Panc1 (cell line): Measurements from ENCODE around the gene LAP3.

Experiments
- TF ChIP-seq, protein P1 (sequence below): fragments of 450-650 bp; IDR thresholded peaks from 2 replicates; pipeline ENCODE4 v1.5.1; 2017; ENCODE audit warnings: mild to moderate bottlenecking
- TF ChIP-seq, protein P2 (sequence below), 2 experiments: IDR thresholded peaks; 2 replicates each; pipeline ENCODE4 v1.6.1; 2011 to 2012; ENCODE audit warnings: low read depth in 2 of 2, control low read depth in 1 of 2, low read length in 1 of 2, mild to moderate bottlenecking in 1 of 2, moderate library complexity in 1 of 2; ENCODE audit not compliant: insufficient read depth in 1 of 2

DNA sequence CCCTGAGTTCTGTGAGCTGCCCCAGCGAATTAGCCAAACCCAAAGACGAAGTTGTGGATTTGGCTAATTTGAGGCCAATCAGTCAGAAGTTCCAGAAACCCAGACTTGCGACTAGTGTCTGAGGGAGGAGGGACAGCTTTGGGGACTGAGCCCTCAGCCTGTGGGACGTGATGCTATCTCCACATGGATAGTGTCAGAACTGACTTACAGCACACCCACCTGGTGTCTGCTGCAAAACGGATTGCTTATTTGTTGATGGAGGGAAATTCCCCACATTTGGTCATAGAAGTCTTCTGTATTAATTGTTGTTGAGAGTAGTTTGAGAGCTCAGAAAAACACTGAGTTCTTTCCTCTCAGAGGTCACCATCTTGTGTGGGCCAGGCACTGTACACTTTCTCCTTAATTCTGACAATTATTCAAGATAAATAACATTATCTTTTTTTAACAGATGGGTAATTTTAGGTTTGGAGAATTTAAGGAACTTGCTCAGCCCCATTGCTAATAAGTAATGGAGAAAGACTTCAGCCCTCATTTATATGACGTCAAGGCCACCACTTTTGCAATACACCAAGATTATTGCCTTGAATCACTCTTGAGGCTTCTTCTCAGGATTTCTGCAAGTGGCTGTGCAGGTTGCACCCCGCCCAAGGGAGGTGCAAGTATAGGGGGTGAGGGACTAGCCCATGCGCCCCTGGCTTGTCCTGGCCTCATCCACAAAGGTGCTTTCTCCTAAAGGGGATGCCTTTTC is 45.3 kb upstream of the LAP3 start:
- TF ChIP-seq, protein P1, sequence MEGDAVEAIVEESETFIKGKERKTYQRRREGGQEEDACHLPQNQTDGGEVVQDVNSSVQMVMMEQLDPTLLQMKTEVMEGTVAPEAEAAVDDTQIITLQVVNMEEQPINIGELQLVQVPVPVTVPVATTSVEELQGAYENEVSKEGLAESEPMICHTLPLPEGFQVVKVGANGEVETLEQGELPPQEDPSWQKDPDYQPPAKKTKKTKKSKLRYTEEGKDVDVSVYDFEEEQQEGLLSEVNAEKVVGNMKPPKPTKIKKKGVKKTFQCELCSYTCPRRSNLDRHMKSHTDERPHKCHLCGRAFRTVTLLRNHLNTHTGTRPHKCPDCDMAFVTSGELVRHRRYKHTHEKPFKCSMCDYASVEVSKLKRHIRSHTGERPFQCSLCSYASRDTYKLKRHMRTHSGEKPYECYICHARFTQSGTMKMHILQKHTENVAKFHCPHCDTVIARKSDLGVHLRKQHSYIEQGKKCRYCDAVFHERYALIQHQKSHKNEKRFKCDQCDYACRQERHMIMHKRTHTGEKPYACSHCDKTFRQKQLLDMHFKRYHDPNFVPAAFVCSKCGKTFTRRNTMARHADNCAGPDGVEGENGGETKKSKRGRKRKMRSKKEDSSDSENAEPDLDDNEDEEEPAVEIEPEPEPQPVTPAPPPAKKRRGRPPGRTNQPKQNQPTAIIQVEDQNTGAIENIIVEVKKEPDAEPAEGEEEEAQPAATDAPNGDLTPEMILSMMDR, result no peak
- TF ChIP-seq, protein P2, sequence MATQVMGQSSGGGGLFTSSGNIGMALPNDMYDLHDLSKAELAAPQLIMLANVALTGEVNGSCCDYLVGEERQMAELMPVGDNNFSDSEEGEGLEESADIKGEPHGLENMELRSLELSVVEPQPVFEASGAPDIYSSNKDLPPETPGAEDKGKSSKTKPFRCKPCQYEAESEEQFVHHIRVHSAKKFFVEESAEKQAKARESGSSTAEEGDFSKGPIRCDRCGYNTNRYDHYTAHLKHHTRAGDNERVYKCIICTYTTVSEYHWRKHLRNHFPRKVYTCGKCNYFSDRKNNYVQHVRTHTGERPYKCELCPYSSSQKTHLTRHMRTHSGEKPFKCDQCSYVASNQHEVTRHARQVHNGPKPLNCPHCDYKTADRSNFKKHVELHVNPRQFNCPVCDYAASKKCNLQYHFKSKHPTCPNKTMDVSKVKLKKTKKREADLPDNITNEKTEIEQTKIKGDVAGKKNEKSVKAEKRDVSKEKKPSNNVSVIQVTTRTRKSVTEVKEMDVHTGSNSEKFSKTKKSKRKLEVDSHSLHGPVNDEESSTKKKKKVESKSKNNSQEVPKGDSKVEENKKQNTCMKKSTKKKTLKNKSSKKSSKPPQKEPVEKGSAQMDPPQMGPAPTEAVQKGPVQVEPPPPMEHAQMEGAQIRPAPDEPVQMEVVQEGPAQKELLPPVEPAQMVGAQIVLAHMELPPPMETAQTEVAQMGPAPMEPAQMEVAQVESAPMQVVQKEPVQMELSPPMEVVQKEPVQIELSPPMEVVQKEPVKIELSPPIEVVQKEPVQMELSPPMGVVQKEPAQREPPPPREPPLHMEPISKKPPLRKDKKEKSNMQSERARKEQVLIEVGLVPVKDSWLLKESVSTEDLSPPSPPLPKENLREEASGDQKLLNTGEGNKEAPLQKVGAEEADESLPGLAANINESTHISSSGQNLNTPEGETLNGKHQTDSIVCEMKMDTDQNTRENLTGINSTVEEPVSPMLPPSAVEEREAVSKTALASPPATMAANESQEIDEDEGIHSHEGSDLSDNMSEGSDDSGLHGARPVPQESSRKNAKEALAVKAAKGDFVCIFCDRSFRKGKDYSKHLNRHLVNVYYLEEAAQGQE (IDR thresholded peaks at IDR 0.05; ENCODE audit: insufficient read depth in 1 of 2, low read depth in 2 of 2, low read length in 1 of 2), result no peak
